Trophoblast cell (in vitro differentiated cells and primary cell): ENCODE data around the gene GLIPR2.

Experiments
- DNase-seq, 2 donors: peaks; one replicate each; pipeline ENCODE4 v3.0.0-alpha.2; 2016
- H2AFZ ChIP-seq: 2 replicates; pipeline ENCODE4 v1.6.1; 2013; ENCODE audit warnings: low read length, moderate library complexity, mild to moderate bottlenecking; ENCODE audit not compliant: insufficient read depth, poor library complexity
- H2AK5ac ChIP-seq: 2 replicates; pipeline ENCODE4 v1.6.1; 2013; ENCODE audit warnings: mild to moderate bottlenecking, low read length
- H2BK120ac ChIP-seq: 2 replicates; pipeline ENCODE4 v1.6.1; 2013; ENCODE audit warnings: low read length, mild to moderate bottlenecking, moderate library complexity; ENCODE audit not compliant: insufficient read depth, poor library complexity
- H2BK12ac ChIP-seq: 2 replicates; pipeline ENCODE4 v1.6.1; 2013; ENCODE audit warnings: mild to moderate bottlenecking, low read length, moderate library complexity
- H2BK5ac ChIP-seq: 2 replicates; pipeline ENCODE4 v1.6.1; 2013; ENCODE audit warnings: low read length, low read depth, moderate library complexity, mild to moderate bottlenecking; ENCODE audit not compliant: poor library complexity
- H3K14ac ChIP-seq: 2 replicates; pipeline ENCODE4 v1.6.1; 2013; ENCODE audit warnings: mild to moderate bottlenecking, low read length
- H3K18ac ChIP-seq: 2 replicates; pipeline ENCODE4 v1.6.1; 2013; ENCODE audit warnings: mild to moderate bottlenecking, low read length
- H3K23ac ChIP-seq: 2 replicates; pipeline ENCODE4 v1.6.1; 2013; ENCODE audit warnings: low read length
- H3K27ac ChIP-seq: 2 replicates; pipeline ENCODE4 v1.5.1; 2013; ENCODE audit warnings: low read depth, mild to moderate bottlenecking, inconsistent platforms, low read length, moderate library complexity
- H3K27me3 ChIP-seq: 2 replicates; pipeline ENCODE4 v1.6.1; 2013; ENCODE audit warnings: inconsistent platforms, mild to moderate bottlenecking, low read length, moderate library complexity; ENCODE audit not compliant: insufficient read depth
- H3K36me3 ChIP-seq, 2 experiments: 1 replicate in 1 of 2; 2 replicates in 1 of 2; pipeline ENCODE4 v1.6.1; 2013; ENCODE audit warnings: low read length in 2 of 2, mild to moderate bottlenecking in 2 of 2, moderate library complexity in 1 of 2; ENCODE audit not compliant: insufficient read depth in 2 of 2, control insufficient read depth in 1 of 2
- H3K4ac ChIP-seq: 2 replicates; pipeline ENCODE4 v1.6.1; 2013; ENCODE audit warnings: low read depth, mild to moderate bottlenecking, low read length, moderate library complexity
- H3K4me1 ChIP-seq, 2 experiments: 1 replicate in 1 of 2; 2 replicates in 1 of 2; pipeline ENCODE4 v1.6.1; 2013; ENCODE audit warnings: low read length in 2 of 2, mild to moderate bottlenecking in 2 of 2, moderate library complexity in 1 of 2; ENCODE audit not compliant: insufficient read depth in 2 of 2, control insufficient read depth in 1 of 2
- H3K4me2 ChIP-seq: 2 replicates; pipeline ENCODE4 v1.6.1; 2013; ENCODE audit warnings: inconsistent platforms, mild to moderate bottlenecking, low read length, moderate library complexity
- H3K4me3 ChIP-seq: 2 replicates; pipeline ENCODE4 v1.5.1; 2013; ENCODE audit warnings: mild to moderate bottlenecking, low read depth, low read length, inconsistent platforms
- H3K79me1 ChIP-seq: one replicate; pipeline ENCODE4 v1.6.1; 2013; ENCODE audit warnings: low read length
- H3K79me2 ChIP-seq: 2 replicates; pipeline ENCODE4 v1.6.1; 2013; ENCODE audit warnings: low read length, mild to moderate bottlenecking; ENCODE audit not compliant: control insufficient read depth, insufficient read depth, poor library complexity
- H3K9ac ChIP-seq: 2 replicates; pipeline ENCODE4 v1.6.1; 2013; ENCODE audit warnings: mild to moderate bottlenecking, low read length
- H3K9me3 ChIP-seq: 2 replicates; pipeline ENCODE4 v1.6.1; 2013; ENCODE audit warnings: low read depth, mild to moderate bottlenecking, control low read depth, inconsistent platforms, low read length; ENCODE audit not compliant: insufficient read depth
- H4K12ac ChIP-seq: 2 replicates; pipeline ENCODE4 v1.6.1; 2013; ENCODE audit warnings: low read depth, mild to moderate bottlenecking, low read length, moderate library complexity
- H4K8ac ChIP-seq: 2 replicates; pipeline ENCODE4 v1.6.1; 2013; ENCODE audit warnings: low read depth, mild to moderate bottlenecking, low read length, moderate library complexity
- H4K91ac ChIP-seq: one replicate; pipeline ENCODE4 v1.6.1; 2013; ENCODE audit warnings: low read depth, mild to moderate bottlenecking, low read length, moderate library complexity
- WGBS: extraction: QIAGEN DNeasy Blood & Tissue Kit; methylation state at CpG from one replicate; pipeline ENCODE4 v1.1.7; 2013; ENCODE audit warnings: missing lambda C conversion rate; ENCODE audit not compliant: insufficient read length, insufficient coverage; ENCODE audit errors: extremely low coverage; 5-methylcytosine and 5-hydroxymethylcytosine counted together

Gene GLIPR2

DNA sequence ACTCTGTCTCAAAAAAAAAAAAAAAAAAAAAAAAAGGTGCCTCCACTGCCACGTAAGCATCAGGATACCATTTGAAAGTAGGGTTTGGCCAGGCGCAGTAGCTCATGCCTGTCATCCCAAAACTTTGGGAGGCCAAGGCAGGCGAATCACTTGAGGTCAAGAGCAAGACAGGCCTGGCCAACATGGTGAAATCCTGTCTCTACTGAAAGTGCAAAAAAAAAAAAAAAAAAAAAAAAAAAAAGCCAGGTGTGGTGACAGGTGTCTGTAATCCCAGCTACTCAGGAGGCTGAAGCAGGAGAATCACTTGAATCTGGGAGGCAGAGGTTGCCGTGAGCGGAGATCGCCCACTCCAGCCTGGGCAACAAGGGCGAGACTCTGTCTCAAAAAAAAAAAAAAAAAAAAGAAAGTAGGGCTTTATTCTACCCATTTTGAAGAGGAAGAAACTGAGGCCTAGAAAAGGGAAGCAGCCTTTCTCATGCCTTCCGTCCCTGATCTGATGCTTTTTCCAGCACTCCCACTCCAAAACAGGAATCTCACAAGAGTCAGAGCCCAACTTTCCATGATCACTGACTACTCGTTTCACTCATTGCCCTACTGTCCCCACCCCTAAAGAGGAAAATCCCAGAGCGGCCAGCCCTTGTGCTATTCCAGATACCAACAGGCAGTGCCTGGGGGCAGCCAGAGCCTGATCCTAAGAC, 16.4 kb downstream of the GLIPR2 start:
- WGBS = no CpG with 5 or more reads among the region's 10 CpGs
- Histone ChIP-seq H3K4me1 (peaks cover 2 to 3% of the 10 kb centered on the region in 2 experiments), H4K8ac (no peak overlapping the region), H4K91ac (no peak overlapping the region), H2AFZ (no peak overlapping the region), H3K23ac (no peak overlapping the region), H3K4me3 (no peak overlapping the region), H3K14ac (no peak overlapping the region), H4K12ac (no peak overlapping the region), H3K36me3 (peaks cover 9 to 10% of the 10 kb centered on the region in 2 experiments), H3K9me3 (peaks cover 2% of the 10 kb centered on the region), H2BK5ac (no peak overlapping the region), H3K18ac (no peak overlapping the region), H2BK12ac (no peak overlapping the region), H3K4me2 (no peak overlapping the region), H3K79me1 (no peaks in the 10 kb centered on the region), H3K4ac (no peak overlapping the region), H3K27ac (no peak overlapping the region), H3K79me2 (no peaks in the 10 kb centered on the region), H3K9ac (no peak overlapping the region), H2BK120ac (no peak overlapping the region), H2AK5ac (no peak overlapping the region), H3K27me3 (no peaks in the 10 kb centered on the region)
- no peak for DNase-seq

DNA sequence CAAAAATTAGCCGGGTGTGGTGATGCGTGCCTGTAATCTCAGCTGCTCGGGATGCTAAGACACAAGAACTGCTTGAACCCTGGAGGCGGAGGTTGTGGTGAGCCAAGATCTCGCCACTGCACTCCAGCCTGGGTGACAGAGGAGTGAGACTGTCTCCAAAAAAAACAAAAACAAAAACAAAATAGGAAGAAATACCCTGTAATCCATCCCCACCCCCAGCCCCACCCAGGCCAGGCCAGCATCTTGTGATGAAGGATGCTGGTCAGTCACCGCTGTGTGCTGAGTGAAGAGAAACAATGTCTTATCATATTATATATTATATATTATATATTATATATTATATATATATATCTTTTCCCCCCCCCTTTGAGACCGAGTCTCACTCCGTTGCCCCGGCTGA, 17.2 kb downstream of the GLIPR2 start:
- no peaks in the 10 kb centered on the region for H3K27me3 ChIP-seq
- no peak overlapping the region for H4K91ac ChIP-seq
- no peak overlapping the region for H3K23ac ChIP-seq
- no peak overlapping the region for H2BK12ac ChIP-seq
- no peak overlapping the region for H3K18ac ChIP-seq
- H3K9ac ChIP-seq = no peak overlapping the region
- H4K12ac ChIP-seq = no peak overlapping the region
- no peak overlapping the region for H3K4me3 ChIP-seq
- H3K4me2 ChIP-seq = no peak overlapping the region
- H2BK120ac ChIP-seq = no peak overlapping the region
- H3K9me3 ChIP-seq = peaks cover 2% of the 10 kb centered on the region
- H2BK5ac ChIP-seq = no peak overlapping the region
- H3K79me1 ChIP-seq = no peaks in the 10 kb centered on the region
- no peak overlapping the region for H3K4ac ChIP-seq
- DNase-seq = no peak
- no peak overlapping the region for H3K14ac ChIP-seq
- H3K79me2 ChIP-seq = no peaks in the 10 kb centered on the region
- H4K8ac ChIP-seq = no peak overlapping the region
- H2AK5ac ChIP-seq = no peak overlapping the region
- peaks cover 2 to 3% of the 10 kb centered on the region in 2 experiments for H3K4me1 ChIP-seq
- H3K27ac ChIP-seq = no peak overlapping the region
- no CpG with 5 or more reads among the region's 9 CpGs for WGBS
- H3K36me3 ChIP-seq = peaks cover 5 to 6% of the 10 kb centered on the region in 2 experiments
- H2AFZ ChIP-seq = no peak overlapping the region

- Histone ChIP-seq H3K27ac (no peak overlapping the region), H2AFZ (no peak overlapping the region), H2BK12ac (no peak overlapping the region), H3K18ac (no peak overlapping the region), H3K4ac (no peak overlapping the region), H2BK5ac (no peak overlapping the region), H2AK5ac (no peak overlapping the region), H3K36me3 (peaks cover 5 to 6% of the 10 kb centered on the region in 2 experiments), H3K4me2 (no peak overlapping the region), H4K12ac (no peak overlapping the region), H3K4me1 (peaks cover 0 to 2% of the 10 kb centered on the region in 2 experiments), H3K79me1 (no peaks in the 10 kb centered on the region), H4K8ac (no peak overlapping the region), H3K9ac (no peak overlapping the region), H3K14ac (no peak overlapping the region), H2BK120ac (no peak overlapping the region), H4K91ac (no peak overlapping the region), H3K9me3 (peaks cover 2% of the 10 kb centered on the region), H3K23ac (no peak overlapping the region), H3K27me3 (no peaks in the 10 kb centered on the region), H3K79me2 (no peaks in the 10 kb centered on the region), H3K4me3 (no peak overlapping the region)
- peak in 1 of 2 donors; percentile 47 for DNase-seq
- WGBS = no CpG with 5 or more reads among the region's 11 CpGs
These were observed 17.9 kb downstream of the GLIPR2 start for GRCh38 chr9:36154331-36154952.

DNA sequence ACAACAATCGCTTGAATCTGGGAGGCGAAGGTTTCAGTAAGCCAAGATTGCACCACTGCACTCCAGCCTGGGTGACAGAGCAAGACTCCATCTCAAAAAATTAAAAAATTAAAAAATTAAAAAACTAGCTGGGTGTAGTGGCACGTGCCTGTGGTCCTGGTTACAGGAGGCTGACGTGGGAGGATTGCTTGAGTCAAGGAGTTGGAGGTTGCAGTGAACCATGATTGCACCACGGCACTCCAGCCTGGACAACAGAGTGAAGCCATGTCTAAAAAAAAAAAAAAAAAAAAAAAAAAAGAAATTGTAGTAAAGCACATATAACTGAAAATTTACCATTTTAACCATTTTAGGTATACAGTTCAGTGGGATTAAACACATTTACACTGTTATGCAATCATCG, 19.6 kb downstream of the GLIPR2 start:
- no peaks in the 10 kb centered on the region for H3K79me2 ChIP-seq
- H2AFZ ChIP-seq = no peak overlapping the region
- H3K4ac ChIP-seq = no peak overlapping the region
- H2AK5ac ChIP-seq = no peak overlapping the region
- H3K9me3 ChIP-seq = peaks cover 2% of the 10 kb centered on the region
- no peak overlapping the region for H3K4me3 ChIP-seq
- H3K4me1 ChIP-seq = peaks cover 2% of the 10 kb centered on the region in 2 experiments
- no peak overlapping the region for H3K23ac ChIP-seq
- WGBS = no CpG with 5 or more reads among the region's 6 CpGs
- H3K27me3 ChIP-seq = no peaks in the 10 kb centered on the region
- no peaks in the 10 kb centered on the region for H3K79me1 ChIP-seq
- DNase-seq = no peak
- H3K14ac ChIP-seq = no peak overlapping the region
- no peak overlapping the region for H2BK120ac ChIP-seq
- H4K12ac ChIP-seq = no peak overlapping the region
- no peak overlapping the region for H3K9ac ChIP-seq
- no peak overlapping the region for H2BK5ac ChIP-seq
- H3K36me3 ChIP-seq = peaks cover 2 to 5% of the 10 kb centered on the region in 2 experiments
- H4K91ac ChIP-seq = no peak overlapping the region
- H4K8ac ChIP-seq = no peak overlapping the region
- H2BK12ac ChIP-seq = no peak overlapping the region
- H3K27ac ChIP-seq = no peak overlapping the region
- no peak overlapping the region for H3K4me2 ChIP-seq
- no peak overlapping the region for H3K18ac ChIP-seq
